Astrocyte (in vitro differentiated cells and primary cell): ENCODE data around the gene CCDC92B.

Experiments
- CTCF ChIP-seq: IDR thresholded peaks from 2 replicates; pipeline ENCODE4 v1.5.1; 2011; ENCODE audit warnings: low read depth, mild to moderate bottlenecking, inconsistent platforms, low read length, moderate library complexity; ENCODE audit not compliant: insufficient read depth
- EZH2 ChIP-seq: IDR thresholded peaks from 2 replicates; pipeline ENCODE4 v1.6.1; 2012; ENCODE audit warnings: mild to moderate bottlenecking, low read length, inconsistent platforms; ENCODE audit not compliant: insufficient read depth

GRCh38 chr17:2719861-2720260, 29.6 kb downstream of the CCDC92B start:
- TF ChIP-seq CTCF (no peak), EZH2 (no peak)
